K562 (cell line): ENCODE results near the gene CEP192. TPM values are rescaled to one million over a fixed set of nuclear protein-coding genes. Genes with fewer than 3 reads are reported as not detected.
A peak's percentile ranks its signal among the peaks of the same experiment; 100 is the strongest.

ENCODE experiments used
- ADNP ChIP-seq: fragments of 200-800 bp; sonication (Bioruptor generic); IDR thresholded peaks from 2 replicates; pipeline ENCODE4 v1.6.1; 2016; ENCODE audit warnings: missing genetic modification characterization, missing compliant biosample characterization
- CUX1 ChIP-seq: fragments of 200-800 bp; sonication (Bioruptor generic); IDR thresholded peaks from 2 replicates; pipeline ENCODE4 v1.6.1; 2016; ENCODE audit warnings: missing genetic modification characterization, missing compliant biosample characterization
- DPF2 ChIP-seq: fragments of 450-650 bp; IDR thresholded peaks from 2 replicates; pipeline ENCODE4 v1.6.1; 2016
- EZH2 ChIP-seq: IDR thresholded peaks from 2 replicates; pipeline ENCODE4 v1.6.1; 2012; ENCODE audit warnings: low read depth, mild to moderate bottlenecking, inconsistent platforms, low read length, borderline replicate concordance
- HBP1 ChIP-seq: fragments of 450-650 bp; formaldehyde crosslinking; IDR thresholded peaks from 2 replicates; pipeline ENCODE4 v1.4.0; 2022; ENCODE audit warnings: missing genetic modification characterization
- HDAC1 ChIP-seq, 2 experiments: fragments of 450-650 bp; IDR thresholded peaks; 2 replicates each; pipeline ENCODE4 v1.6.1; 2016 to 2017; ENCODE audit warnings: inconsistent platforms in 1 of 2, mild to moderate bottlenecking in 1 of 2, moderate library complexity in 1 of 2
- NELFE ChIP-seq: IDR thresholded peaks from 2 replicates; pipeline ENCODE4 v1.6.1; 2011; ENCODE audit warnings: mild to moderate bottlenecking; ENCODE audit not compliant: insufficient read depth, insufficient read length
- RBM17 ChIP-seq: fragments of 200-400 bp; formaldehyde crosslinking; IDR thresholded peaks from 2 replicates; pipeline ENCODE4 v1.6.1; 2017; ENCODE audit warnings: low read depth, mild to moderate bottlenecking, low read length, borderline replicate concordance
- SRSF1 ChIP-seq: fragments of 200-400 bp; formaldehyde crosslinking; IDR thresholded peaks from 2 replicates; pipeline ENCODE4 v1.6.1; 2017; ENCODE audit warnings: mild to moderate bottlenecking, low read depth, low read length, moderate library complexity
- ZNF436 ChIP-seq: fragments of 250-450, 450-650 bp; sonication (Bioruptor Pico); formaldehyde crosslinking; IDR thresholded peaks from 2 replicates; pipeline ENCODE4 v1.7.0; 2020; ENCODE audit warnings: mild to moderate bottlenecking
- polyA plus RNA-seq, 8 experiments: library from polyadenylated mRNA; depleted of rRNA in 4 of 8; stranded (reverse) in 5 of 8; unstranded in 3 of 8; fragments of >200 nt; fragmentation: Nextera tagmentation in 2 of 8; fragmentation: Illumina TruSeq in 1 of 8; extraction: Ambion mirVana in 2 of 8; extraction: Trizol in 1 of 8; gene quantifications; 2 replicates each; pipeline versions ENCODE4 v1.2.1 to v1.2.3, GENCODE V29; 2011 to 2014; ENCODE audit warnings: inconsistent platforms in 1 of 8, missing spikeins in 1 of 8
- total RNA-seq, 7 experiments: library from RNA; depleted of rRNA in 6 of 7; stranded (reverse); fragments of >200 nt in 6 of 7; fragmentation: Illumina TruSeq in 2 of 7; extraction: Trizol in 2 of 7; gene quantifications; 2 replicates each; pipeline versions ENCODE4 v1.2.1 to v1.2.3, GENCODE V29; 2011 to 2021; ENCODE audit warnings: low replicate concordance in 1 of 7
- TF ChIP-seq, protein P1 (sequence below): fragments of 250-450 bp; sonication (Bioruptor Pico); IDR thresholded peaks from 2 replicates; pipeline ENCODE4 v1.9.0; 2021; ENCODE audit warnings: mild to moderate bottlenecking
- TF ChIP-seq, protein P2 (sequence below): fragments of 250-450 bp; sonication (Bioruptor Pico); IDR thresholded peaks from 2 replicates; pipeline ENCODE4 v1.8.0; 2022; ENCODE audit warnings: moderate library complexity, mild to moderate bottlenecking, inconsistent platforms
- TF ChIP-seq, protein P3 (sequence below): fragments of 450-650 bp; formaldehyde crosslinking; IDR thresholded peaks from 2 replicates; pipeline ENCODE4 v1.4.0; 2020; ENCODE audit warnings: mild to moderate bottlenecking, moderate library complexity

CEP192 gene
- total and polyA plus RNA-seq, 9 of the 15 experiments (the other 6 are each of a cell fraction or from before 2014, with no cell fraction given), result 14.4 to 54.4 (median 35.8) TPM

- TF ChIP-seq ZNF436 (CRISPR knock-in tag) (0 out of 2 replicates have a peak, but pooled peaks have one; percentile 15), EZH2 (no peak), NELFE (peak; percentile 28), DPF2 (no peak), RBM17 (no peak), ADNP (no peak), HBP1 (0 out of 2 replicates have a peak, but pooled peaks have one; percentile 51), SRSF1 (no peak), CUX1 (CRISPR knock-in tag) (no peak), HDAC1 (IDR thresholded peaks at IDR 0.05) (peak in 1 of 2 experiments; percentile 89; a peak in 2 of 4 replicates)
- TF ChIP-seq, protein P1, sequence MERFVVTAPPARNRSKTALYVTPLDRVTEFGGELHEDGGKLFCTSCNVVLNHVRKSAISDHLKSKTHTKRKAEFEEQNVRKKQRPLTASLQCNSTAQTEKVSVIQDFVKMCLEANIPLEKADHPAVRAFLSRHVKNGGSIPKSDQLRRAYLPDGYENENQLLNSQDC, result no peak
- TF ChIP-seq, protein P2, sequence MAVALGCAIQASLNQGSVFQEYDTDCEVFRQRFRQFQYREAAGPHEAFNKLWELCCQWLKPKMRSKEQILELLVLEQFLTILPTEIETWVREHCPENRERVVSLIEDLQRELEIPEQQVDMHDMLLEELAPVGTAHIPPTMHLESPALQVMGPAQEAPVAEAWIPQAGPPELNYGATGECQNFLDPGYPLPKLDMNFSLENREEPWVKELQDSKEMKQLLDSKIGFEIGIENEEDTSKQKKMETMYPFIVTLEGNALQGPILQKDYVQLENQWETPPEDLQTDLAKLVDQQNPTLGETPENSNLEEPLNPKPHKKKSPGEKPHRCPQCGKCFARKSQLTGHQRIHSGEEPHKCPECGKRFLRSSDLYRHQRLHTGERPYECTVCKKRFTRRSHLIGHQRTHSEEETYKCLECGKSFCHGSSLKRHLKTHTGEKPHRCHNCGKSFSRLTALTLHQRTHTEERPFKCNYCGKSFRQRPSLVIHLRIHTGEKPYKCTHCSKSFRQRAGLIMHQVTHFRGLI (CRISPR knock-in tag), result no peak
- TF ChIP-seq, protein P3, sequence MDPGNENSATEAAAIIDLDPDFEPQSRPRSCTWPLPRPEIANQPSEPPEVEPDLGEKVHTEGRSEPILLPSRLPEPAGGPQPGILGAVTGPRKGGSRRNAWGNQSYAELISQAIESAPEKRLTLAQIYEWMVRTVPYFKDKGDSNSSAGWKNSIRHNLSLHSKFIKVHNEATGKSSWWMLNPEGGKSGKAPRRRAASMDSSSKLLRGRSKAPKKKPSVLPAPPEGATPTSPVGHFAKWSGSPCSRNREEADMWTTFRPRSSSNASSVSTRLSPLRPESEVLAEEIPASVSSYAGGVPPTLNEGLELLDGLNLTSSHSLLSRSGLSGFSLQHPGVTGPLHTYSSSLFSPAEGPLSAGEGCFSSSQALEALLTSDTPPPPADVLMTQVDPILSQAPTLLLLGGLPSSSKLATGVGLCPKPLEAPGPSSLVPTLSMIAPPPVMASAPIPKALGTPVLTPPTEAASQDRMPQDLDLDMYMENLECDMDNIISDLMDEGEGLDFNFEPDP (CRISPR knock-in tag), result no peak
These were observed at the start of gene CEP192 (continued) for GRCh38 chr18:12990967-12991820.
